GM19468 (cell line): ENCODE measurements around the gene DPYD.

Experiments used
- ATAC-seq: cut with Tn5 transposase; IDR thresholded peaks from one replicate; pipeline ENCODE4 v1.9.1; 2021; ENCODE audit warnings: mild to moderate bottlenecking, moderate library complexity, moderate number of reproducible peaks; ENCODE audit not compliant: unreplicated experiment; ENCODE audit errors: extremely low read depth

The DPYD gene

DNA sequence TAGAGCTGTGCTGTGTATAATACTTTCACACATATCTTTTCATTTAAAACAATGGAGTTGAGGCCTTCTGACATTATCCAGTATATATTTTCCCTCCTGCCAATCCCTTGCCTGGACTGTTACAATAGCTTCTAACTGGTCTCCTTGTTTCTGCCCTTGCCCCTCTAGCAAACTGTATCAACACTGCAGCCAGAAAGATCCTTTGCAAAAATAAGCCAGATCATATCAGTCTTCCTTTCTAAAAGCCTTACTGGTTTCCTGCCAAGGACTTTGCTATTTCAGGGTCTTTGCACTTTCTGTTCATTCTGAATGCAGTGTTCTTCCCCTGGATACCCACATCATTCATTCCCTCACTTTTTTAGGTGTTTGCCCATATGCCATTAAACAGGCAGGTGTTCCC is 829.2 kb downstream of the DPYD start:
- ATAC-seq = no peak

DNA sequence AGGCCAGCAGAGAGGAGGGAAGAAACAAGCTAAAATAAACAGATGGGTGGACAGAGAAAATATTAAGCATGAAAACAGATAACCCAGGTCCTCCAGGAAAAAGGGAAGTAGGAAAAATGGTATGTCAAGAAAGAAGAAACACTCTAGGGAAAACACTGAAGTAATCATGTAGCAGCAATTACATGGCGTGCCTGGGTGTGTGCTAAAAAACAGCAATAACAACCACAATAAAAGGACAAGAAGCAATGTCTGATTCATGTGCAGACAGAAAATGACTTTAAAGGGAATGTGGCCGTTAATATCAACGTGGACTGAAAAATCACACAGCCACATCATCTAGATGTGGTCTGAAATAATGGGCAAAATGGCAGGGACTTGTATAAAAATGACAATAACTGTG is 829.6 kb downstream of the DPYD start:
- ATAC-seq = no peak

DNA sequence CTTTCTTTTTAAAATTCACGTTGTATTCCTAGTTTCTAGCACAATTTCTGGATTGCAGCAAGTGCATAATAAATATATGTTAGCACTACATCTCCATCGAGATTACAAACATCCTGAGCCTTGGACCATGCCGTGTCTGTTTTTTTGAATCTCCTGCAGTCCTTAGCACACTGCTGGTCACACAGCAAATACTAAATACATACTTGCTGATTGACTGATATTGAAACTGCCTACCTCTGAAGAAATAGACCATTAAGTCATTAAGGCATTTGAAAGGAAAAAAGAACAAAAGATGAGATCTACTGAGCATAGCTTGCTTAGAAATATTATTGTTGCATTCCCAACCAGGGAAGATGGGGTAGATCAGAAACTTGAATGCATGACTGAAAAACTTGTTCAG is 830.1 kb downstream of the DPYD start:
- ATAC-seq = no peak

DNA sequence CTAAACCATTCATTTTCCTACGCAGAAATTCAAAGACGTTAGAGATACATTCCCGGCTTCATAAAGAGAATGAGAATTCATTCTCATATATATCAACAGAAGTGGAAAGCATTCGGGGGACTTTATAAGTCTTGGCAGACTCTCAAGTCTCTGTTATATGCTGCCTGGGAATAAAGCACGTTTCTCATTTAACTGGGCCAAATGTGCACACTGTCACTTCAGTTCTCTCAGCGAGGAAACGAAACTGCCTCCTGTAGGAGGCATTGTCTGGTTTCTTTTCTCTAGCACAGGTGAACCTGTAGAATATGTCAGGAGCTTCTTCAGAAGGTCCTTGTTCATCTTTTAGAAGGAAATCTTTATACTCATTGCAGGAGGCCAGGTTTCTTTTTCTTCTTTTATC is 831.7 kb downstream of the DPYD start:
- ATAC-seq = no peak

DNA sequence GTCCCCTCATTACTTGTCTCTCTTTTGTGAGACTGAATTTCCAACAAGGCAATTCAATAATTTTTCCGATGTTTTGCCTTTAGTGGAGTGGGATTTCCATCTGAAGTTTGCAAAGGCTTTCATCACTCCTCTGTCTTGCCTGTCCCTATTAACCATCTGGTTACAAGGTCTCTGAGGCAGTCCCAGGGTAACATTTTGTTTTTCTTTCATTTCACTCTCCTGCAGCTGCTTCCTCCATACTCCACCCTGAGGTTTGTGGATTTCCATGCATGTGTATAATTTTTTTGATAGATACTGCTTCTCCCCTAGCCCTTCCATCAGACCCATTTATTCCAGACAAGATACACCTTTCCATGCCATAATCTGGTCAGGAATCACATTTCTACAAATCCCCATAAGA is 832.4 kb downstream of the DPYD start:
- ATAC-seq = no peak

DNA sequence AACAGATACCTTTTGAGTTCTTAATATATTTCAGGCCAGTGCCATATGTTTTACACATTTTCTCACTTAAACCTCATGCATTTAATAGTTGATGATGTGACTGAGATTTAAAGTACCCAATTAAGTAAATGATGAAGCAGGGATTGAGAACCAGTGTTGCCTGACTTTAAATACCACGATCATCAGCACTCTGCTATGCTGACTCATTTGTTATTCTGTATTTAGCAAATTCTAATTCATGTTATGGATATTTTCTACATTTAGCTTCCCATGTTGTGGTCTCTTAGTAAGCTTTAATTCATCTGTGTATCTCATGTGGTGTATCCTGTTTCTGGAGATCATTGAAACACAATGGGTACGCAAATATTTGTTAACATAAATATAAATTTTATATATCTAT is 836.3 kb downstream of the DPYD start:
- no peak for ATAC-seq

DNA sequence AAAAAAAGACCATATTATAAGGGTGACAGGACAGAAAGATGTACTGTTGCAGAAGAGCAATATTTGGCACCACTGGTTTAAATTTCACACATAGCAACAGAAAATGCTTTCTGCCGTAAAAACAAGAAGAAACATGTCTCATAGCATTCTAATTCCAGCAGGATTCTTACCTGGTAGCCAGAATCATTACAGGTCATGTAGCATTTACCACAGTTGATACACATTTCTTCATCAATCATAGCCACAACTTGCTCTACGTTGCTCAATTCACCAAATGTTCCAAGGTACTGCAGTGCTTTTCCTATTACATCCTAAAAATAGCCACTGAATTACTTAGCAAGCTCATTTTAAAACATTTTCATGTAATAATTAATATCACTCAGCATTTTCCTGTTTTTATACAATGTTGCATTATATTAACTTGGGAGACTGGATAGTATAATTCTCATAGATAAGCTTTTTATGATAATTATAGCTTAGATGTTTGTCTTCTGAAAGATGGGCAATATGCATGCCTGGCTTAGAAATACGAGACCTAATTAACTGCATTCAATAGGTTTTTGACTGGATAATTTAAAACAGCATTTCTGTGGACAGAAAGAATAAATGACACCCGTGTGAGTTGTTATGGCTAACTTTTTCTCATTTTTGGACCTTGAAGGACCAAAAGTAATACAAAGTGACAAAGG is 838.5 kb downstream of the DPYD start:
- no peak for ATAC-seq

DNA sequence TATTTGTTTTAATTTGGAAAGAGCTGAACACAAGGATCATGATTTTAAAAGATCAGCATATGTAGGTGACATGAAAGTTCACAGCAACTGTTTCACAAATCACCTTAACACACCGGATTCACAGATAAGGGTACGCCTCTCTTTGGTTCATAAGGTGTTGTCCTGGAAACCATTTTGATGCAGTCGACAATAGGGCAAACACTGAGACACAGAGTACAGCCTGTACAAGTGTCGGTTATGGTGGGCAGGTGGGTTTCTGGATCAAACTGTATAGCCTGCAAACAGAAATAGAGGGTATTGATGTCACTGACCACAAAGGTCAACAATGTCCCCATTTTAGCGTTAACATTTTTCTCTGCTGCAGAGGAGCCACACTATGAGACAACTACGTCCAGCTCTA is 842.0 kb downstream of the DPYD start:
- ATAC-seq = no peak

DNA sequence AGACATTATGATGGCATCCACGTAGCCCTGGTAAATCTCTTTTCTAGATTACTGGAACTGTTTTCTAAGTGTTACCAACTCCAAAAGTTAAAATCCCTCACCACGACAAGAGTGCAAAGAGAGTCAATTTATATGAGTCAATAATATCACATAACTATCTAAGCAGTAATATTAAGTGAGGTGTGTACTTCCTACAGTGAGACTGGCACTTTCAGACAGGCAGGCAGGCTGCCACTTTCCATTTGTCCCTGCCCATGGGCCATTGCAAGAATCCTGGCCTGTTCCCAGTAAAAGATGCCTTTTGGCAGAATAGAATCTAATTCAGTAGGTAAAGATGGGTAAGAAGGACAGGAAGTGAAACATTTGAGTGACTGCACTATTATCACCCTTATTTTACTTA is 843.6 kb downstream of the DPYD start:
- no peak for ATAC-seq

DNA sequence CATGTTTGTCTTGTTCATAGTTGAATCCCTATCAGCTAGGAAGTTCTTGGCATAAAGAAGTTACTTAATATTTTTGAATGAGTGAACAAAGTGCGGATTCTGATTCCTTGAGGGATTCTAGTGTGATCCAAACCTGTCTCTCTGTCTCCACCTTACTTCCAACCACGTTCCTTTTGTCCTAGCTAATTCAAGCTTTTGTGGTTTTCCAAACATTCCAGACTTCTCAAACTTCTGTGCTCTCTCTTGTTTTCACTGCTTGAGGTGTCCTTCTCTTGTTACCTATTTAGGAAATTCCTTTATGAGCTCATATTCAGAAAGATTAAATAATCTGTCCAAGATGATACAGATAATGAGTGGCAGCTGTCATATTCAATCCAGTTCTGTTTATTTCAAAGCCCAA is 846.1 kb downstream of the DPYD start:
- ATAC-seq = no peak

DNA sequence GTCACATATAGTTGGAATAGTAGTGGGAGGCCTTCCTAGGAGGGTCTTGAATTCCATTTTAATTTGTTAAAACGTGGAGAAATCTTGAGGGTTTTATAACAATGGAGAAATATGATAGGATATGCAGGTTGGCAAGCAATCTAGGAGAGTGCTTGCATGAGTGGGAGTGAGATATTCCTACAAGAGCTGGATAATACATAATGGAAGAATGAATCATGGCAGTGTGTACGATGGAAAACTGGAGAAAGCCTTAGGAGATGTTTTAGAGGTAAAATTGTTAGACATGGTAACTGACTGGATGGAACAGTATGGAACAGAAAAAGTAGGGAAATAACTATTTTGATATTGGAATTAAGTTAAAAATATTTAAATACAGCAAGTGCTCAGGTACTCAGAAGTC is 846.9 kb downstream of the DPYD start:
- ATAC-seq = no peak

DNA sequence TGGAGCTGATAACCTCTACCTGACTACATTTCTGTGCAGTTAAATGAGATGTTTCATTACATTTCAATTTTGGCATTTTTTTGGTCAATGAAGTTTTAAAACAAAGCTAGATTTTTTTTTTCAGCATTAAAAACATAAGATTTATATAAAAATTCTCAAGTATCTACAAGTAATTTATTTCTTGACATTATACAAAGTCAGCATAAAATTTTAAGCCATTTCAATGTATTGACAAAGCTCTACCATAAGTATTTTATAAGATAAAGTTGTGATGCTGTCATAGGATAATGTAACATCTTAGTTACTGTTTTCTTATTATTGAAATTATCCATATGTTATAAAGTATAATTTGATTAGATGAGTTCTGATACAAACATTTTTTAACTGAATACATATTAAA is 847.7 kb downstream of the DPYD start:
- no peak for ATAC-seq

DNA sequence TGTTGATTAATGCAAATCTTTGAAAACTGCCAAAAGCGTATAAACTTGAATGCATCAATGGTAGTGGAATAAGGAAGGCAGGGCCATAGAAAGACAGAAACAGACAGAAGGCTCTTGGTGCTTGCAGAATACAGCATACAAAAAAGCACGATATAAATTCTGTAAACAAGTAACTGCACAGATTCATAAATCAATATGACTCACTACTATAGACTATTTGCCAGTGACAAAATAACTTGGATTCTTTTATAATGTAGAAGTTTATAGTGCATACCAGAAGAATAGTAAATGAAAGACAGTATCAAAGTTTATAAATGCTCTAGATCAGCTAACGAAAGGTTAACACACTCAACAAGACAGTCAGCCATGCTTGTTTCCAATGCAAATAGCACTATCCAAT is 849.7 kb downstream of the DPYD start:
- no peak for ATAC-seq

DNA sequence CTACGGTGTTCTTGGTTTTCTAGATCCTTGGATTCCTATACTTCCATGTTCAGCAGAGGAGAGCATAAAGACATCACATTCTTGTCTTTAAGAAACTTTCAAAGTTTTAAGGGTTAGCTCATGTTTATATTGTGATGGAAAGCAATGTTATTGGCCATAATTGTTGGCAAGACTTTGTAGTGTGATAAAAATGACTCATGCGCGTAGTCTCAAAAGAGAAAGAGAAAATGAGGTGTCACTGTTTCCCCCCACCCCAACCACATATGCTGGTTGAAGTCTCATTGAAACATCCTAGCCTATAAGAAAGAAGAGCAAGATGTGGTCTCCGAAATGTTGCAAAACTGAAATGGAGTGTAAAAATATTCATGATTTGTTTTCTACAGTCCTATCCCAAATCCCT is 850.5 kb downstream of the DPYD start:
- ATAC-seq = no peak

DNA sequence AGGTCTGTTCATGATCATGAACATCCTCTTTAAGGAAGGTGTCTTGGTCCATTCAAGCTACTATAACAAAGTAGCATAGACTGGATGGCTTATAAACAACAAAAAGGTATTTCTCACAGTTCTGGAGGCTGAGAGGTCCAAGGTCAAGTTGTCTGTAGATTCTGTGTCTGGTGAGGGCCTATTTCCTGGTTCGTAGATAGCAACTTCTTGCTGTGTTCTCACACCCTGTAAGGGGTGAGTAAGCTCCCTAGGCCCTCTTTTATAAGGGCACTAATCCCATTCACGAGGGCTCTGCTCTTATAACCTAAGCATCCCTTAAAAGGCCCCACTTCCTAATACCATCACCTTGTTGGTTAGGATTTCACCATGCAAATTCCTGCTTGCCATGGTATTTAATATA is 851.5 kb downstream of the DPYD start:
- no peak for ATAC-seq

DNA sequence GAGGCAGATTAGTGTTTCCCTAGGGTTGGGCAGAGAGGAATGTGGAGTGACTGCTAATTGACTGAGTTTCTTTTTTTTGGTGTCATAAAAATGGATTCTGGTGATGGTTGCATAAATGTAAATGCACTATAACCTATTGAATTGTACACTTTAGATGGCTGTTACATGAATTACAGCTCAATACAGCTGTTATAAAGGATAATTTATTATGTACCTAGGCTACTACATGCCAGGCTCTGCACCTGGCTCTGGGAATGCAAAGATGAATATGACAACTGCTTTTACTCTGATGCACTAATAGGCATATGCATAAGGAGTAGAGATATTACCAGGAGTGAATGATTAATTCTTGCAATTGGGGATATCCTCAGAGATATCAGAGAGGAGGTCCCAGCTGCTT is 854.0 kb downstream of the DPYD start:
- no peak for ATAC-seq

DNA sequence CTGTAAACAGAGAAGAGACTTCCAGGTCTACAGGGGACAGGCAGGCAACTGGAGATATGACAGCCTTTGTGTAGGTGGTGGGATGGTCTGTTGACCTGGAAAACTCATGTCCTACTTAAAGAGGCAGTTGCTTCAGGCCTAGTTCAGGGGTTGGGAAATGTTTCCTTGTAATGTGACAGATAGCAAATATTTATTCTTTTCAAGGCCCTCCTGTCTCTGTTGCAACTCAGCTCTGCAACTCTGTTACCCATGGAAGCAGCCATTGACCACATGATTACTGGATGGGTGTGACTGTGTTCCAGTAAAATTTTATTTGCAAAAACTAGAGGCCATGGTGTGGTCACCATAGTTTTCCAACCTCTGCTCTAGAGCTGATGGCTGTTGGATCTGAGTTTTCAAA is 857.3 kb downstream of the DPYD start:
- no peak for ATAC-seq

DNA sequence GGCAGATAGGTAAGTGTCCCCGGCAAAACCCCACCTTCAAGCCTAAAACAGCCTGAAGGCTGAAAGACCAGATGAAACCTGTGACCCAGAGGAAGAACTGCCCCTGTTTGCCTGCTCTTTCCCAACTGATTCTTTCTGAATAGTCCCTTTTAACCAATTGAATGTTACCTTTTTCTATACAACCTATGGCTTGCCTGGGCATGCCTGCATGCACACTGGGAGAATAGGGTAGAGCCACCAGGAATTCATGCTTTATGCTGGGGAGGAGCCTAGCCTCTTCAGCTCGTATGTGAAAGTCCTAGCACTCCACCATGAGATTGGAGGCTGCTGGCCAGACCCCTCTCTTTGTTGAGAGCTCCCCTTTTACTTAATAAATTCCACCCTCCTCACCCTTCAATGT is 859.2 kb downstream of the DPYD start:
- no peak for ATAC-seq

DNA sequence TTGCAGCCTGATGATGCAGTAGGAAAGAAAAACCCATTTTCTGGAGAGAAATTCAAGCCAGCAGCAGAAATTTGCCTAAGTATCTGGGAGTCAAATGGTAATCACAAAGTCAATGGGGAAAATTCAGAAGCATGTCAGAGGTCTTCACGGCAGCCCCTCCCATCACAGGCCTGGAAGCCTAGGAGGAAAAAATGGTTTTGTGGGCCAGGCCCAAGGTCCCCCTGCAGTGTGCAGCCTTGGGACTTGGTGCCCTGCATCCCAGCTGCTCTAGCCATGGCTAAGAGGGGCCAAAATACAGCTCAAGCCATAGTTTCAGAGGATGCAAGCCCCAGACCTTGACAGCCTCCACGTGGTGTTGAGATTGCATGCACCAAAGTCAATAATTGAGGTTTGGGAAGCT is 864.4 kb downstream of the DPYD start:
- ATAC-seq = no peak

DNA sequence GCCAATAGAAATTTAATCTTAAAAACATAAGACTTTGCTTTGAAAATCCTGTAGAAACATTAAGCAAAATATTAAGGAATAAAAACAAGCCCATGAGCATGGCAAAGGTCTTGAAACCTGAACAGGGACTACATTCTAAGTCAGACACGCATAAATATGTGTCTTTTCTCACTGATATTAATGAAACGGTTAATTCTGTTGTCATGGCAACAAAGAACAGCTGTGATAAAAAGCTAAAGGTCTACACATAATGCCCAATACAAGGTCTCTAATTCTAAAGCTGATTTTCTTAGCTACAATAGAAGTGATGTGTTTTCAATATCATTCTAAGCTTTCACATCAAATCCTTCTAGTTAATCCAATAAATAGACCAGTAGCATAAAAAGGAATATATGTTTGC is 867.6 kb downstream of the DPYD start:
- no peak for ATAC-seq

DNA sequence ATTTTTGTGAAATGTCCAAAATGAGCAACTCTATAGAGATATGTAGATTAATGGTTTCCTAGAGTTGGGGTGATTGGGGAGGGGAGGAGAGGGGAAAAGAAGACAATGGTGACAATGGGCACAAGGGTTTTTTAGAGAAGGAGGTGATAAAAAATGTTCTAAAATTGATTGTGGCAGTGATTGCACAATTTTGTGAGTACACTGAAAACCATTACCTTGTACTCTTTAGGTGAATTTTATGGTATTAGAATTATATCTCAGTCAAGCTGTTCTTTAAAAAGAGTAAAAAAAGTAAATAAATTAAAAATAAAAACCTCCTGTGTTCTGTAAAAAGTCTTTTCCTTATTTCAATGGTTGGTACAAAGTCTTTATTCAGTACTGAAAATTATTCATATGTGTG is 869.0 kb downstream of the DPYD start:
- ATAC-seq = no peak

DNA sequence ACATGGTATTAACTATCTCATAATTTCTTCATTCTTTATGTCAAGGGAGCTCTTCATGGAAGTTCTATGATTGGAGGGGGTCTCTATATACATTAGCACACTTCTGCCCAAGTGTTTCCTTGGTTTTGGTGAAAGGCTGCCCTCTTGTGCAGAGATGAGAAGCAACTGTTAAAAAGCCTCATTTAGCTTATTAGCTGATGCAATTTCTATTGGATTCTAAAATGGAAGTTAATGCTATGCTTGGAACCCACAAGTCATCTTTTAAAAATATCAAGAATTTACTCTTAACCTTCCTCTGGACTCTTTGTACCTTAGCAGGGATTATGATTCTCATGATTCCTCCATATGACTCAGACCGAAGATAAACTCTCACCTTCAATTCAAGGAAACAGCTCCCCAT is 870.3 kb downstream of the DPYD start:
- ATAC-seq = no peak

DNA sequence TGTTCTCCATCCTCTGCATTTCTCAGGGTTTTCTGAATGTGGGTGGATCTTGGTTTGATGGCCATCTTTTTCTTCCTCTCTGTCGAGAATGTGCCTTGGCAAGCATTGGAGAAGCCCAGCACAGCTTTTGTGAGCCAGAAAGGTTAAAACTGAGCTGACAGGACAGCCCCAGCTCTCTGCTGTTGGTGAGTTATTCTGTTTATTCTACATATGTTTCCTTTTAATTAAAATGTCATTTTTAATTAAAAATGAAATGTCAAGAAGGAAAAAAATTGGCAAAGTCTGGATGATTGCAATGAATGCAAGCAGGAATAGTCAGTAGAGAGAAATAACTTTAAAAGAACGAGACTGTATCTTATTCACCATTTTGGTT is 873.4 kb downstream of the DPYD start:
- ATAC-seq = no peak
